Heart left ventricle (tissue), 16 donors: Measurements from ENCODE around the gene ZNF76. TPM values are rescaled to one million over a fixed set of nuclear protein-coding genes. Genes with fewer than 3 reads are reported as not detected.

Experiments used
- ATAC-seq, 4 donors: fragments of 200-7000 bp; cut with Tn5 transposase; one replicate each; pipeline ENCODE4 v1.9.1; 2020 to 2022; ENCODE audit warnings: moderate library complexity in 4 of 4, mild to moderate bottlenecking in 3 of 4, moderate number of reproducible peaks in 1 of 4
- DNase-seq, 5 donors: peaks; one replicate each; pipeline ENCODE4 v3.0.0-alpha.2; 2020
- H3K27ac ChIP-seq, 12 donors: fragments of 200-600 bp; sonication (generic) in 4 of 12; one replicate each; pipeline versions ENCODE4 v1.5.0 to v1.8.0; 2016 to 2022; ENCODE audit warnings: mild to moderate bottlenecking in 2 of 12
- H3K27me3 ChIP-seq, 9 donors: fragments of 200-600 bp; sonication (generic) in 2 of 9; one replicate each; pipeline versions ENCODE4 v1.5.1 to v1.8.0; 2016 to 2022; ENCODE audit warnings: mild to moderate bottlenecking in 3 of 9
- H3K36me3 ChIP-seq, 9 donors: fragments of 200-600 bp; sonication (generic) in 2 of 9; one replicate each; pipeline versions ENCODE4 v1.5.0 to v1.8.0; 2018 to 2022; ENCODE audit warnings: mild to moderate bottlenecking in 2 of 9
- H3K4me1 ChIP-seq, 12 donors: fragments of 200-600 bp; sonication (generic) in 4 of 12; one replicate each; pipeline versions ENCODE4 v1.5.0 to v1.8.0; 2016 to 2022; ENCODE audit warnings: mild to moderate bottlenecking in 3 of 12
- H3K4me3 ChIP-seq, 12 donors: fragments of 200-600 bp; sonication (generic) in 4 of 12; one replicate each; pipeline versions ENCODE4 v1.5.0 to v1.8.0; 2017 to 2022; ENCODE audit warnings: mild to moderate bottlenecking in 9 of 12, moderate library complexity in 4 of 12
- H3K9me3 ChIP-seq, 12 donors: fragments of 200-600 bp; sonication (generic) in 4 of 12; one replicate each; pipeline versions ENCODE4 v1.5.0 to v1.8.0; 2016 to 2022; ENCODE audit warnings: mild to moderate bottlenecking in 1 of 12
- CTCF ChIP-seq, 12 donors: fragments of 200-600 bp; sonication (generic) in 4 of 12; IDR thresholded peaks; one replicate each; pipeline versions ENCODE4 v1.5.0 to v1.8.0; 2018 to 2022; ENCODE audit warnings: antibody characterized with exemption in 12 of 12, mild to moderate bottlenecking in 5 of 12
- POLR2A ChIP-seq, 2 donors: fragments of 450-650 bp; IDR thresholded peaks; one replicate each; pipeline ENCODE4 v1.6.1; 2017; ENCODE audit warnings: antibody characterized with exemption in 2 of 2, mild to moderate bottlenecking in 2 of 2, moderate library complexity in 2 of 2
- whole genome bisulfite sequencing, 4 donors: extraction: QIAGEN DNeasy Blood & Tissue Kit in 2 of 4; methylation state at CpG; one replicate each; pipeline versions ENCODE4 v1.1.5 to v1.1.7; 2013 to 2018; 5-methylcytosine and 5-hydroxymethylcytosine counted together
- intact Hi-C, 10 donors: fragments of 100-400 bp; cut with DNase I; formaldehyde crosslinking; loops; one replicate each; pipeline versions ENCODE4 v1.11.1 to v1.14.2; 2022
- polyA plus RNA-seq, 2 donors: library from polyadenylated mRNA; stranded (reverse); fragments of 200-250 nt; gene quantifications; one replicate each; pipeline ENCODE4 v1.2.3, GENCODE V29; 2013
- total RNA-seq, 9 donors: library from RNA; depleted of rRNA in 2 of 9; stranded (reverse); fragments of >200 nt in 2 of 9; fragmentation: NEBNext Ultra II Directional in 3 of 9; extraction: Animal tissue kit (Norgen Biotek cat#: 25700) in 3 of 9; gene quantifications; one replicate each; pipeline versions ENCODE4 v1.1.0 to v1.2.4, GENCODE V29; 2016 to 2023
- donor health status: ischemic (EF 13 %, LVEDD 7.1; RV severe dilation, severe dysfunction).
- donor health status: healthy with polysubstance abuse.
- donor health status: DM: no; HTN: yes; CAD: no.
- donor health status: DM: no; HTN: no; CAD: no.
- donor health status: ischemic (EF 25% LVEDD 6.9; RV normal size, moderate dysfunction).
- donor health status: ischemic (EF 25% LVEDD 5.7; RV mildly dilated, moderate dysfunction).
- donor health status: healthy.
- donor health status: DM: yes; HTN: yes; CAD: no.
- donor health status: ischemic (EF 35%, LVEDD 5.7; RV mildly dilated, moderate dysfunction).
- donor health status: nonischemic (EF 11% LVEDD 7.7; RV severe dilation, severe dysfunction).
- donor health status: DM: yes; HTN: yes; CAD: no.
- donor health status: PGD.
- donor health status: ischemic (EF 29% LVEDD 5.4; RV normal size, mild dysfunction).
- donor health status: nonischemic (EF 23%, LVEDD 6.1; RV moderate dilation, normal function).

ZNF76 gene
- total and polyA plus RNA-seq, 11 donors: 20.2 to 46.1 (median 33.0) TPM

- TF ChIP-seq CTCF (IDR thresholded peaks at IDR 0.05) (no peak), POLR2A (IDR thresholded peaks at IDR 0.05) (no peak)
- no peak overlapping the region for H3K27ac ChIP-seq
Observed at GRCh38 chr6:35228481-35228880, 31.1 kb upstream of the ZNF76 start.

GRCh38 chr6:35229304-35229703 lies 30.2 kb upstream of the ZNF76 start:
- intact Hi-C loops: no loop called here
- Histone ChIP-seq H3K27me3 (no peaks in the 10 kb centered on the region), H3K9me3 (no peaks in the 10 kb centered on the region), H3K27ac (peak overlapping the region in 1 of 12 donors; percentile 65), H3K4me1 (peaks cover 0 to 40% (median 17%) of the 10 kb centered on the region in 12 donors), H3K36me3 (no peaks in the 10 kb centered on the region), H3K4me3 (no peak overlapping the region)
- ATAC-seq (no peak), DNase-seq (no peak)
- WGBS, 4 donors: 78 to 88% (median 80%) methylated on average over 5 of the region's 5 CpGs
- TF ChIP-seq CTCF (IDR thresholded peaks at IDR 0.05): no peak
- no peak for TF ChIP-seq POLR2A (IDR thresholded peaks at IDR 0.05)

More at GRCh38 chr6:35228481-35228880, 31.1 kb upstream of the ZNF76 start:
- H3K4me1 ChIP-seq: peaks cover 0 to 48% (median 19%) of the 10 kb centered on the region in 12 donors
- H3K4me3 ChIP-seq: no peak overlapping the region
- intact Hi-C loops: no loop called here
- no peak for ATAC-seq
- H3K9me3 ChIP-seq: no peaks in the 10 kb centered on the region
- DNase-seq: no peak
- no peaks in the 10 kb centered on the region for H3K27me3 ChIP-seq
- H3K36me3 ChIP-seq: no peaks in the 10 kb centered on the region
- 90 to 96% (median 93%) methylated on average over 6 of the region's 6 CpGs for WGBS, 4 donors

GRCh38 chr6:35230498-35230897 lies 29.0 kb upstream of the ZNF76 start:
- DNase-seq (no peak), ATAC-seq (no peak)
- H3K36me3 ChIP-seq: peaks cover 0 to 2% (median 0%) of the 10 kb centered on the region in 9 donors
- no peak overlapping the region for H3K4me3 ChIP-seq
- H3K27ac ChIP-seq: peak overlapping the region in 5 of 12 donors; percentile 15 to 65 (median 49)
- intact Hi-C loops: loop anchor here in 1 of 10 donors (10.0 kb wide), 1 partner anchor 246 kb away; no protein-coding TSS in a partner anchor
- 87 to 98% (median 92%) methylated on average over 1 of the region's 1 CpG for WGBS, 4 donors
- no peaks in the 10 kb centered on the region for H3K27me3 ChIP-seq
- H3K9me3 ChIP-seq: peaks cover 0 to 4% (median 0%) of the 10 kb centered on the region in 12 donors
- peaks cover 0 to 30% (median 16%) of the 10 kb centered on the region in 12 donors for H3K4me1 ChIP-seq
- no peak for TF ChIP-seq POLR2A (IDR thresholded peaks at IDR 0.05)
- TF ChIP-seq CTCF (IDR thresholded peaks at IDR 0.05): no peak

GRCh38 chr6:35230950-35231349 lies 28.6 kb upstream of the ZNF76 start:
- WGBS, 4 donors: 14 to 50% (median 21%) methylated on average over 1 of the region's 1 CpG
- TF ChIP-seq POLR2A (IDR thresholded peaks at IDR 0.05): no peak
- no peak for TF ChIP-seq CTCF (IDR thresholded peaks at IDR 0.05)
- peaks cover 0 to 2% (median 0%) of the 10 kb centered on the region in 9 donors for H3K36me3 ChIP-seq
- H3K27me3 ChIP-seq: no peaks in the 10 kb centered on the region
- H3K4me3 ChIP-seq: no peak overlapping the region
- ATAC-seq: peak; percentile 48 to 85 (median 52)
- H3K9me3 ChIP-seq: peaks cover 0 to 4% (median 0%) of the 10 kb centered on the region in 12 donors
- intact Hi-C loops: loop anchor here in 1 of 10 donors (10.0 kb wide), 1 partner anchor 246 kb away; no protein-coding TSS in a partner anchor
- peak; percentile 74 to 82 (median 78) for DNase-seq
- H3K27ac ChIP-seq: peak overlapping the region in 5 of 12 donors; percentile 15 to 65 (median 49)
- peaks cover 0 to 28% (median 16%) of the 10 kb centered on the region in 12 donors for H3K4me1 ChIP-seq
